Fibroblast of skin of right biceps (primary cell): Measurements from ENCODE around the gene TENT4B.

Experiments used
- DNase-seq: peaks from one replicate; pipeline ENCODE4 v3.0.0-alpha.2; 2013

TENT4B gene

DNA sequence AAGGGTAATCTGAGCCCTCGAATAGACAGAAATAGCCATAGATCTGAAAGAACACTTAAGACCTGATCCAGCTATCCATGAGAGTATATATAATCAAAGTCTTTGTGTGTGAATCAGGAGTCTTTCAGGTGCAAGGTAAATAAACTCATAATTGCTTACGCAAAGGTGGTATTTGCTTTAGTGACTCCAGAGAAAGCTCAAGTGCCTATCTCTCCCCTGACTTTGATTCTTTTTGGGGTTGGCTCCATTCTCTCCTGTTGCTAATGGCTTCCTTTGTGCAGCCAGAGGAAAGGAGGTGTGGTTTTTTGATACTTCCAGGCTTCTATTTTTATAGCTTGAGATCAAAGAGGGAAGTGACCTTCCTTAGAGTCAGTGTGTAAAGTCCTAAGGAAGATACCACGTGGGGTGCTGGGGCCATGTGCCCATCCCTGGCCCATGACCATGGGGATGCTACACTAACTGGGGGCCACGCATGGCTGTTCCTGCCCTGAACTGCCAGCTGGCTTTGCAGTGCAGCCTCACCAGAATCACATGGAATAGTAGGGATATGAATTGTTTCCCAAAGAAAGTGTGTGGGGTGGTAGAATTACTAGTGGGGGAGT is 45.8 kb downstream of the TENT4B start:
- DNase-seq, result no peak

DNA sequence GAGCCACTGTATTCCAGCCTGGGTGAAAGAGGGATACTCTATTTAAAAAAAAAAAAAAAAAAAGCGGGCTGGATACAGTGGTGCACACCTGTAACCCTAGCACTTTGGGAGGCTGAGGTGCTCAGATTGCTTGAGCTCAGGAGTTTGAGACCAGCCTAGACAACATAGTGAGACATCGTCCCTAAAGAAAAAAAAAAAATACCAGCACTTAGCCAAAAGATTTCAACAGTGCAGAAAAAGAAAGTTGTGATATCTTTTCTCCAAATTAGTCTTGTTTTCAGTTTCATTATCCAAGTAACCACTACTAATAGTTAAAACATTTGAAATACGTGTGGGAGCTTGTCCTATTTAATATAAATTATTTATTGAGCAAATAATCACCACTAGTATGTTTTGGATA is 48.7 kb downstream of the TENT4B start:
- no peak for DNase-seq

DNA sequence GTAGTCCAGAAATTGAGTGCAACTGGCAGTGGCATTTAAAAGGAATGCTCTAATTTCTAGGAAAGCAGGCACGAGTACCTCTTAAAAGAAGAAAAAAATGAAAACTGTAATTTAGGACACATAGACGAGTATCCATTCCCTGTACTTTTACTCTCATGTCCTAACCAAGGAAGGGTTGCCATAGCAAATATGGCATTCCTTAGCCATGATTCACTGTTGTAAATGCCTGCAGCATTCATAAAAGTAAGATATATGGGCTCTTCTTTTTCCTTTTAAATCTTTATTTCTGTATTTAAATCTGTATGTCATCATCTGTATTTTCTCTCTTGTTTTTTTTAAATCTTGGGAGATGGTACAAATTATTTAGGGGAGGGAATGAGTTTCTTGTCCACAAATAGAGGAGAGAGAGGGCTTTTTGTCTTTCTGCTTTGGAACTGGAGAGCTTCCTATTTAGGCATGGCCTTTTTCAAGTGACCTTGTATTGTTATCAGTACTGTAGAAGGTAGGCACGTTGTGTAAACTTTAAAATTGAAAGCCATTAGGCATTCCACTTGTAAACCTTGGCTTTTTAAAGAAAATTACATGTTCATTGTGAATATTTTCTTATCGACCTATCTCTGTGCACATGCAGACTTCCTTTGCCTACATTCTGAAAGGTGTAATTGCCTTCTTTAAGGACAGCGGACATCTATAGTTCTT is 50.0 kb downstream of the TENT4B start:
- DNase-seq, result peak; percentile 96

DNA sequence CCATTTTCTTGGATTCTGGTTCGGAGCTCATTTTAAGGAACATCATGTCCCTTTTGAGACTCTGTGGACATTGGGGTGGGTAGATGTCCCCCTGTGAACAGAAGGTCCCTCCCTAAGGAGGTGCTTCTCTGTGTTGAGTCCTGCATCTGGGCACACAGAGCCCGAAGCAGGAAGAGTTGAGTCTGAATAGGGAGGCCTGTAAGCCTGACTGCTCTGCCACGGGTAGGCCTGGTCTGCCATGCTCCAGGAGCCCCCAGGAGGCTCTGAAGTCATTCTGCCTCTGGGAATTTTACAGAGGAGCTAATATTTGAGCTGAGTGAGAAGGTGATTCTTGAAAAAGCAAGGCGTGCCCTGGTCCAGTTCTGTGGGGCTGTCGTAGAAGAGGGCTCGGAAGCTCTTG is 50.6 kb downstream of the TENT4B start:
- DNase-seq, result no peak

DNA sequence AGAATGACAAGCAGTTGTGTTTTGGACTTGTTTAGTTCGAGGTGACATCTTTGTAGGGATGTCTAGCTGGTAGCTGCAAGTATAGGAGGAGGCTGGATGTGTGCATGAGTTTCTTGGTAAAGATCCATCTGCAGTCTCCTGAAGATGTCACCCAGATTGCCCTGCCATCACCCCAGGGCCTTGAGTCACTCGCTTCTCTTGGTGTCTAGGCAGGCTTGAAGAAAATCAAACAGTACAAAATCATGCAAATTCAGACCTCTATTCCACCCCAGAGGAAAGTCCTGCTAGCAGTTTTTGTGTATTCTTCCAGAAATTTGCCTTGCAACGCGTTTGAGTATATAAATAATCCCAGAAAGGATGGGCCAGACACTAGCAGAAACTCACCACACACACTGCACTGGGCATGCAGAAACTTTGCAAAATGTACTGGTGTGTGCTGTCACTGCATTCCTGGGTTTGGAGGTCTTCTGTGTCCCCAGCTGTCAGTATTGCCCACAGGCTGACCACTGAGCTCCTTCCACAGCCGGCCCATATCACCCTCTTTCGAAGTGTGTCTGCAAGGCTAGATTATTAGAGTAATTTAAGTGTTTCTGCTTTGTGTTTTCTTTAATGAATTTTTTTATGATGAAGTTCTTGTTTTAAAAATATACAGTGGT is 51.5 kb downstream of the TENT4B start:
- DNase-seq, result peak; percentile 27

DNA sequence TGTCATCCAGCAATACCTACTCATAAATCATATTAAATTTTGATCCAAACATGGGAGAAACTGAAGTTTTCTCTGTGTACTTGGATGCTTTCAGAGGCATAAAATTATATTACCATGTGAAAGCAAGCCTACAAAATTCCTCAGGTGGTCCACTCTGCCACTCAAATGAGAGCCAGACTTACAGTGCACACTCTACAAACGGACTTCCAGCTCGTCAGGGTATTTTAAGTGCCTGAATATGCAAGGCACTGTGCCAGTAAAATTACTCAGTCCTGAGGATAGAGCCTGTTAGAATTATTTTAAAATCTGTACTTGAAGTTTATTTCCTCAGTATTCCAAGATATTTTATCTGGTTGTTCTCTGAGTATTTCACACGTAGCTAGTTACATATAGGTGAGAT is 54.5 kb downstream of the TENT4B start:
- DNase-seq, result peak; percentile 64

DNA sequence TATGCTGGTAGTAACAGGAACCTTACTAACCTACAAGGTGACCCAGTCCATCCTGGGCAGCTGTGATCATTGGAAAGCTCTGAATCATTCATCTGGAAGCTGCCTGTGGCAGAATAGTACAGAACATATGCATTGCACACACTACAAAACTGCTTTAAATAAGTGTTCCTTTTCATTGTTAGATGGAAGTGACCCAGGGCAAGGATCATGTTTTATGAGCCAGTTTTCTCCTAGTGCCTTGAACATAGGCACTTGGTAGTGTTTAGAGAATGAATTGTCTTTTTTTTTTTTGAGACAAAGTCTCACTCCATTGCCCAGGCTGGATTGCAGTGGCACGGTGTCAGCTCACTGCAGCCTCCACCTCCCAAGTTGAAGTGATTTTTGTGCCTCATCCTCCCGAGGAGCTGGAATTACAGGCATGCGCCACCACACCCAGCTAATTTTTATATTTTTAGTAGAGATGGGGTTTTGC is 55.4 kb downstream of the TENT4B start:
- peak; percentile 58 for DNase-seq

DNA sequence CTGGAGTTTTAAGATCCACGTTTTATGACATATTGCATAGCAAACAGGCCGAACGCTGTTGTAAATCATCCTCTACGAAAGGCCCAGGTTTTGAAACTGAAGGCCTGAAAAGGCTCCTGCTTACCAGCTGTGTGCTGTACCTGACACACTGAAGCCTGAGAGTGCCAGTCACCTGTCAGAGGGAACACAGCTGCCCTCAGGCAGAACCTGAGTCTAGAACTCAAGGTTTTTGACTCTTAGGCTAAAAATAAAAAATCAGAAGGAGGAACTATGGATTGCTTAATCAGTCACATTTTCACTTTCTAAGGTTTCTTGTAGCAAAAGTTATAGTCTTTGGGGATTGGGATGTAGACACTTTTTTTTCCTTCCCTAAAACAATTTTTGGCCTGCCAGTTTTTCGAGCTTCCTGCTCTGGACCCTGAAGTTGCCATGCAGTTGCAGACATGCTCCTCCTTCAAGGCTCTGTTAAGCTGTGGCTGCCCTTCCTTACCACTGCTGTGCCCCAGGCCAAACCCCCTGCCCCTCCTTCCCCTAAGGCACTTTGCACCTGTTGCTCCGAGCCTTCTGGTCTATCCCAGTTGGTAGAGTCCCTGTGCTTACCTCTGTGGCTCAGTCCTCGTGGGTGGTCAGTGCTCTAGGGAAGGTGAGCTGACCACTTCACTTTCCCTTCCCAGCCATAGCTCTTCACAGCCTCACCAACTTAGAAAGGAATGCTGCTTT is 56.6 kb downstream of the TENT4B start:
- no peak for DNase-seq

DNA sequence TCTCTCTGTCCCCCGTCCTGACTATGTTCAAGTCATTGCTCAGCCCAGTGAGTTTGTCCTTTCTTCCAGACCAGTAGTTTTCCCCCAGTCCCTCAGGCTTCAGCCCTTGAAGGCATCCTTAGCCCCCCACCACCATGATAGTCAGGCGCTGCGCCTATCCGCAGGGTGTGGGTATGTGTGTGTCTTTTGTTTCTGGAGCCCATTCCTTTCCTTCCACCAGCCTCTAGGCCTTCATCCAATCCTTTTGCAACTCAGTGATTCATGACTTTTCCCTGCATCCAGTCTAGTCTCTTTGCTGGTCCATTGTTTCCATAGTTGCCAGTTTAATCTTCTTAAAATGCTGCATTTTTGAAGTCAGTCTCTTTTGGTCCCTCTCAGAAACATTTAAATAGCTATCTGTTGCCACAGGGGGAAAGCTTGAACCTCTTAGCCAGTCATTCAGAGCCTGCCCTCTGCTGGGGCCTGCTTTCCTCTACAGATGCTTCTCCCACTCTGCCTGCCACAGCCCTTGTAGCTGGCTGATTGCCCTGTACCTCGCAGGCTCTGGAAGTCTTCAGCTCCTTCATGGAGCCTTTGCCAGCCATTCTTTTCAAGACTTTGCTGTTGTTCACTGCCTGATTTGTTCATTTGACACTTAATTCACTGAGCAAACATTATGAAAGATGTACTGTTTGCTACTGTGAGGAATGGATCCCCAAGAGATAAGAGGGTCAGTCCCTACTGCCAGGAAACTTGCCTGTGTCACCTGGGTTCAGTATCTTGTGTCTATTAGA is 57.3 kb downstream of the TENT4B start:
- peak; percentile 86 for DNase-seq

DNA sequence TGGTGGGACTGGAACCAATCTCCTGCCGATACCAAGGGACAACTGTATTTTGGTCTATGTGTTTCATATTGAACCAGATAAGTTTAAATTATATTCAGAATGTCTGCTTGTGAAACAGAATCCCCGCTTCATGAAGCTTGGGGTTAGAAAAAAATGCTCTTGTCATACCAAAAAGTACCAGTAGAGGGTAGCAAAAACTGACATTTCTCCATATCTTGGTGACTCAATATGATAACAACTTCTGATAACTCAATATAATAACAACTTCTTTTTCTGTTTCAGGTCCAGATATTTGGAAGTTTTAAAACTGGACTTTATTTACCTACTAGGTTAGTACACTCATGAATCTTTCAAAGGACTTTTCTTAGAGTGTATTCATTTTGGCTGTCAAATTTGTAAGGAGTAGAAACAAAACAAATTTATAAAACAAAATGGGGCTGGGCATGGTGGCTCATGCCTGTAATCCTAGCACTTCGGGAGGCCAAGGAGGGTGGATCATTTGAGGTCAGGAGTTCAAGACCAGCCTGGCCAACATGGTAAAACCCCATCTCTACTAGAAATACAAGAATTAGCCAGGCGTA is 60.9 kb downstream of the TENT4B start:
- peak; percentile 59 for DNase-seq

DNA sequence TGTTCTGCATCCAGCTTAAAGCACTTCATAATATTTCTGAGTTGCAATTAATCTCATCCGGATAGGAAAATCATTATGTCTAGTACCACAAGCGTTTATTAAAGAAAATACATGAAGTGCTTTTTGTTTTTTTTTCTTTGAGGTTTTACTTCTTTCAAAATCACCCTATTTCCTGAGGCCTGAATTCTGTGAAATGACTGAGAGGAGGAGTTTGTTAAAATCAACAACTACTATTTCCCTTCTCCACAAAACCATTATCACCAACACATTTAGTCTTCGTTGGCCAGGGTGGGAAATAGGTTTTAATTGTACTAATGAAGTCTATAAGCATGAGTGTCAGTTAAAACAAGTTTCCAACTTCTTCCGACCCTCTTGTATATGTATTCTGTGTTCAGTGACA is 62.6 kb downstream of the TENT4B start:
- DNase-seq, result no peak

DNA sequence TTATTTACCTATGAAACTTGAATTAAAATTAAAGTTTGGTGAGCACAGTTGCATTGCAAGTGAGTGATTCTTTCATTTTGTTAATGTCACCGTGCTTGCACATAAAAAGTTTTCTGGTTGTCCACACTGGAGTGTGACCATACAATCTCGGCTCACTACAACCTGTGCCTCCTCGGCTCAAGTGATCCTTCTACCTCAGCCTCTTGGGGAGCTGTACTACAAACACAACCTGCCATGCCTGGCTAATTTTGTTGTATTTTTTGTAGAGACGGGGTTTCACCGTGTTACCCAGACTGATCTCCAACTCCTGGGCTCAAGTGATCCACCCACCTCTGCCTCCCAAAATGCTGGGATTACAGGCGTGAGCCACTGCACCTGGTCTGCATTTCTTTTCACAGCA is 63.1 kb downstream of the TENT4B start:
- DNase-seq, result no peak

DNA sequence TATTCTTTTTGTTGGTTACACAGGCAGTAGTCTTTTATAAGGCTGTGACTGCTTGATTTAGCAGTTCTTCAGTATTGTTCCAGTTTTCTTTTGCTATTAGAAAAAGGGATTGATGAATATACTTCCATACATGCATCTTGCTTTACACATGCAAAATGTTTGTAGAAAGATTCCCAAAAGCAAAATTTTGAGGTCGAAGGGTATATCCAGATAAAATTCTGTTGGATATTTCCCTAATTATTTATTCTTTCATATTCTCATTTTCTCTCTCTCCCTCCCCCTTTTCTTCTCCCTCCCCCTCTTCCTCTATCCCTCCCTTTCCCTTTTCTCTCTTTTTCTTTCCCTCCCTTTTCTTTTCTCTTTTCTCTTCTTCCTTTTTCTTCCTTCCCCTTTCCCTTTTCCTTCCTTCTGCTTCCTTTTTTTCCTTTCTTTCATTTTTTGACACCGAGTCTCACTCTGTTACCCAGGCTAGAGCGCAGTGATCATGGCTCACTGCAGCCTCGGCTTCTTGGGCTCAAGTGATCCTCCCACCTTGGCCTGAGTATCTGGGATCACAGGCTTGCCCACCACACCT is 66.4 kb downstream of the TENT4B start:
- DNase-seq, result no peak

DNA sequence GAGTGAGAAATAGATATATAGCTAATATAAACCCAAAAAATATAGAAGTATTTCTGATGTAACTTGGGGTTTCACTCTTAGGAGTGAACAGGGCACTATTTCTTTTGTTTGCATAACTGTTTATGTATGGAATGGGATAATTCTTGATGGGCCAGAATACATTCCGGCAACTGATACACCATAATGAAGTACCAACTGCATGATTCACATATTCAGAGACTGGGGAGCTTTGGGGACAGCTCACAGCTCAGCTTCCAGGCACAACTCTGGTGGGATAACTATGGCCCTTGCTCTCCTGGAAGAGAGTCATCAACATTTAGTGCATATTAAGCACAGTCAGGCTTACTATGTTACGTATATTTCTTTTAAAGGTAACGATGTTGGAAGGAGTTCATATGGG is 71.2 kb downstream of the TENT4B start:
- peak; percentile 51 for DNase-seq

DNA sequence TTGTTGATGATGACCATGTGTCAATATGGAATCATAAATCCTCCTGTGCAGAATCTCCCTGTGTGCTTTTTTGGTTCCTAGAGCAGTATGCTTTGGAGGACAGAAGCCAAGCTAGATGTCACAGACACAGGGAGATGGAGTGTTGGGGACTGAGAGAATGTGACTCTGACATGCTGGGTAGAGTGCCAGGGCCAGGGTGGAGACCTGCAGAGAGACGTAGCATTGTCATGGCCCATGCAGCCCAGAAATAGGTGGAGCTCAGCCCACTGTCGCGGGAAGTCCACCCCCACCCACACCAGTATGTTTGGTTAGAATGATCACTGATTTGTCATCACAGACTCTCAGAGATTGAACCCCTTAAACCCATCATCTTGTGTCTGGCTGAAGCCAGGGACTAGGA is 74.0 kb downstream of the TENT4B start:
- no peak for DNase-seq

DNA sequence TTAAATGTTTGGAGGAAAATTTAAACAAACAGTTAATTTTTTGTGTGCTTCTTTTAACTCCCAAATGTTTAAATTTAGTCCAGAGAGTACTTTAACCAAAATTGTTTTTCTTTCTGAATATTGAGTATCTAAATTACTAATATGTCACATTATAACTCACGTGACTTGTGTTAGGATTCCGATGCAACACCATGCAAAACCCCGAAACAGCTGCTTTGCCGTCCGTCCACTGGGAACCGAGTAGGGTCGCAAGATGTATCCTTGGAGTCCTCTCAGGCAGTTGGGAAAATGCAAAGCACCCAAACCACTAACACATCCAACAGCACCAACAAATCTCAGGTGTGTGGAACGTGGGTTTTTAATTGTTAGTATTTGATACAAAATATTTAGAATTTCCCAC is 74.6 kb downstream of the TENT4B start:
- no peak for DNase-seq

DNA sequence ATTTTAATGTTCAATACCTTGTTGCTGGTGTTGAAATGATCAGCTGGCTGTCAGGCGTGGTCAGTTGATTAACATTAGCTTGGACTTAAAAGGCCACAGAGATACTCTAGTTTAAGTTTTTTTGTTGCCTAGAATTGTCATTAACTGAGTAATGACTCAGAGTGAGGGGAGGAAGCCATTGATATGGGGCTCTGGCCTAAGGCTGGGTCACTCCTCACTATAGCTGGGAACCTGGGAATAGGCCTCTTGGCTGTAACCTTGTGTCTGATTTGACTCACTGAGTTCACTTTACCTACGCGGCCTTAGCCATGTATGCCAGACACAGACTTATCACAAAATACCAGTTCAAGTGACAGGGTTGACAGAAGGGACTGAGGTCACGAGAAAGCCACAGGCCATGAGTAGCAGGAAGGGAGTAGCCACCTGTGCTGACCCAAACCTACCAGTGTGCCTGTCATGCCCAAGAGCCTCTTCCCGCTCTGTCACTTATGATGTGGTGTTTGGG is 75.3 kb downstream of the TENT4B start:
- no peak for DNase-seq

DNA sequence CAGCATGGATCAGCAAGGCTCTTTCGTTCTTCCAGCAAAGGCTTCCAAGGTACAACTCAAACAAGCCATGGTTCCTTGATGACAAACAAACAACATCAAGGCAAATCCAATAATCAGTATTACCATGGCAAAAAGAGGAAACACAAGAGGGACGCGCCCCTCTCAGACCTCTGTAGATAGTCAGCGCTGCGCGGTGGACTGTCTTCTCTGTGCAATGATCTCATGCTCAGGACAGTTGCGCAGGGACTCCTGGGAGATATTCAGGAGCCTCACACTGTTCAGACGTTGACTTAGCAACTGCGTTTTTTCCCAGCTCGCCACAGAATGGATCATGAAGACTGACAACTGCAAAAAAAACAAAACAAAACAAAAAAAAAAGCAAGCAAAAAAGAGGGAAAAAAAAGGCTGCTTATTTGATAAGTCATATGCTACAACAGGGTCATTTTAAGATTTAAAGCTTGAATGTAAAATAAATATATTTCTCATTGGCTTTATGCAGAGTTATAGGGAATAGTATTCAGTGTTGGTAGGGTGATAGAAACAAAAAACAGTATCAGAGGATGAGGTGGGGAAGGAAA is 76.1 kb downstream of the TENT4B start:
- DNase-seq, result no peak

DNA sequence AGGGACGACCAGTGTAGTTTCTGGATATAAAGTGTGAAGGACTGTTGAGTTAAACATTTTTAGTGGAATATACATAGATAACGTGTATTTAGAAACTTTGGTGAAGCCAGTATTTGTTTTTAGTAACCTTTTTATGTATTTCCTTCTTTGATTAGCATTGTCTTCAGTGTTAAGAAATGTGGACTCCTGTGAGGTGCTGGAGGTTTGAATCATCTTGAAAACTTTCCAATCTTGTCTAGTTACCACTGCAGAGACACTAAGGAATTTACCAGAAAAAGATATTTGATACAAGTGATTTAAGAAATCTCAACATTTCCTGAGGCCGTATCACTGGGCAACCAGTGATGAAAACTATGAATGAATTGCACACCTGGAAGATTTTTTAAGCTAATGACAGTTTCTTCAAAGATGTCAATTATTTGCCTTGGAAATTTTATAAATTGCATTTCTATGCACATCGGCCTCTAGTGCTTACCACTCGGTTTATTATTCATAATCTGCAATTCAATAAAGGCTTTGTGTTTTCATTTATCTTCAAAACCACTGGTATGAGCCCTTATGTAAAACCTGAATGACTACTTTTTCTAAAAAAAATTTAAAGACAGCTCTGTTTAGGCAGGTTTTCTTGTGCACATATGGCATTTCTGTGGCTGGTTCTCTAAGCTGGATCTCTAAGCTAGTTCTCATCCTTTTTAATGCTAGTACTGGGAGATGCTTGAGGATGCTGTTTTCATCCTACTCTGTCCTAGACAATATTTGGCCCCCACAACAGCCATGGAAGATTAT is 81.9 kb downstream of the TENT4B start:
- DNase-seq, result peak; percentile 68

DNA sequence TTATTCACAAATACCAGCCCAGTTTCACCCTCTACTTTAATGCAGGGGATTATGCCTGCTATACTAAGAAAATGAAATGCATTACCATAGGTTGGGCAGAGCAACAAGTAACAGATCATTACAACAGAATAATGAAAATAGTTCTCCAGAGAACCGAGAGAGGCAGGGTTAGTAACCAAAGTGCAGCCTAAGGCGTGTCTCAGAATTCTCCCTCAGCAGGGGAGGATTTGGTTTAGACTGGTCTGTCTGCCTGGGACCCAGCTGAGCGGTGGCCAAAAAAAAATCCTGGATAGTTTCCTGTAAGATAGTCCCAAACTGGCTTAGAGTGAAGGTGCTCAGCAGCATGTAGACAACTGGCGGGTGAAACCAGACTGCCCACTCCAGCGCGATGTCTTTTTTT is 82.5 kb downstream of the TENT4B start:
- peak; percentile 22 for DNase-seq

DNA sequence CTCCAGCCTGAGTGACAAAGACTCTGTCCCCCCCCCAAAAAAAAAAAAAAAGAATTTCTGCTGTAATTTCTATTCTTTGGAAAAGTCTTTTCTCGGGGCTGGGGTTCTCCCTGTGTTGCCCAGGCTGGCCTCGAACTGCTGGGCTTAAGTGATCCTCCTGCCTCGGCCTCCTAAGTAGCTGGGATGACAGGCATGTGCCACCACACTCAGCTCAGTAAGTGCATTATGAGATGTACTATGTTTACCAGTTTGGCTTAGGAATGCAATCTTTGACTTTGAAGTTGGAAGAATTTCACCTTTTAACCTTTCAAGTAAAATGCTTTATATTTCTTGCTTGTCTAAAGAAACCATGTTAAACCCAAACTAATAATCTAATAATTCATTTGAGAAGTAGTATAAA is 85.2 kb downstream of the TENT4B start:
- DNase-seq, result no peak
